ENCODE results near the gene EPB42.
"Not testable (repeated sequence)": the region's sequence is repeated elsewhere in the genome, so short reads cannot be mapped to it uniquely, and the experiment has no call there.

EPB42 gene

GRCh38 chr15:43211224-43211735 is 9.5 kb downstream of the EPB42 start:
- no peak for ATAC-seq

- no peak for ATAC-seq
Observed at GRCh38 chr15:43210807-43211206, 10.0 kb downstream of the EPB42 start.

- ATAC-seq: no peak
Observed at GRCh38 chr15:43210172-43210745, 10.6 kb downstream of the EPB42 start.

GRCh38 chr15:43209059-43209824 is 11.6 kb downstream of the EPB42 start:
- ATAC-seq: no peak

GRCh38 chr15:43208052-43209002 is 12.5 kb downstream of the EPB42 start:
- ATAC-seq: no peak

- no peak for ATAC-seq
Observed at GRCh38 chr15:43207024-43207423, 13.8 kb downstream of the EPB42 start.

GRCh38 chr15:43206054-43206453 is 14.8 kb downstream of the EPB42 start:
- ATAC-seq: no peak

GRCh38 chr15:43204016-43204901 is 16.6 kb downstream of the EPB42 start:
- peak; percentile 45 to 61 for ATAC-seq

GRCh38 chr15:43199945-43200488 is 20.8 kb downstream of the EPB42 start:
- no peak for ATAC-seq

- ATAC-seq: no peak
Observed at GRCh38 chr15:43198992-43199391, 21.8 kb downstream of the EPB42 start.

- not testable (repeated sequence) for ATAC-seq
Observed at GRCh38 chr15:43198556-43198955, 22.3 kb downstream of the EPB42 start.

- not testable (repeated sequence) for ATAC-seq
Observed at GRCh38 chr15:43197773-43198172, 23.0 kb downstream of the EPB42 start.

GRCh38 chr15:43196760-43197548 is 23.9 kb downstream of the EPB42 start:
- ATAC-seq: no peak

GRCh38 chr15:43194795-43195194 is 26.0 kb downstream of the EPB42 start:
- no peak for ATAC-seq

GRCh38 chr15:43193710-43194109 is 27.1 kb downstream of the EPB42 start:
- no peak for ATAC-seq

GRCh38 chr15:43190178-43190577 is 30.6 kb downstream of the EPB42 start:
- no peak for ATAC-seq

GRCh38 chr15:43189296-43189695 is 31.5 kb downstream of the EPB42 start:
- ATAC-seq: no peak

GRCh38 chr15:43187544-43188155 is 33.2 kb downstream of the EPB42 start:
- no peak for ATAC-seq

GRCh38 chr15:43186003-43186353 is 34.8 kb downstream of the EPB42 start:
- ATAC-seq: peak; percentile 6 to 19

All from activated CD4-positive, CD25-positive, alpha-beta regulatory T cell treated with anti-CD3 and anti-CD28 coated beads, Interleukin-2, amount 50 U/mL, for 24 hours (primary cell).